SK-N-SH (cell line): Measurements from ENCODE around the gene OR6P1. TPM values are rescaled to one million over a fixed set of nuclear protein-coding genes. Genes with fewer than 3 reads are reported as not detected.

Experiments
- CTCF ChIA-PET: fragments of 300-600, 350-600 bp; formaldehyde crosslinking; extraction: SDS; loops from one replicate; lab custom pipeline; 2021; lab: Yijun Ruan, JAX
- POLR2A ChIA-PET: fragments of 350-600 bp; sonication (Branson Sonifier 250); formaldehyde crosslinking; extraction: SDS; loops from one replicate; lab custom pipeline; 2020; ENCODE audit warnings: antibody characterized with exemption, inconsistent platforms; lab: Yijun Ruan, JAX
- DNase-seq: peaks from one replicate; pipeline ENCODE4 v3.0.0; 2012
- H2AFZ ChIP-seq: fragments of 200-600 bp; sonication (generic); 2 replicates; pipeline ENCODE4 v1.8.1; 2016; ENCODE audit warnings: antibody characterized with exemption, mild to moderate bottlenecking, low read depth
- H3F3A ChIP-seq: fragments of 200-600 bp; sonication (generic); replicated peaks from 2 replicates; pipeline ENCODE3; 2016; ENCODE audit warnings: antibody characterized with exemption, mild to moderate bottlenecking; ENCODE audit not compliant: insufficient read depth
- H3K27ac ChIP-seq, 2 experiments: fragments of 200-500 bp in 1 of 2; fragments of 200-600 bp in 1 of 2; sonication (Bioruptor generic) in 1 of 2; sonication (generic), shearing (Covaris generic) in 1 of 2; 2 replicates each; pipeline versions ENCODE4 v1.5.1 to v1.6.1; 2014 to 2016; ENCODE audit warnings: low read depth in 2 of 2, inconsistent platforms in 1 of 2, low read length in 1 of 2, mild to moderate bottlenecking in 1 of 2, mixed read lengths in 1 of 2
- H3K27me3 ChIP-seq: fragments of 200-600 bp; sonication (generic), shearing (Covaris generic); 2 replicates; pipeline ENCODE4 v1.6.1; 2016; ENCODE audit warnings: mixed run types; ENCODE audit not compliant: insufficient read depth
- H3K36me3 ChIP-seq, 2 experiments: fragments of 200-500 bp in 1 of 2; fragments of 200-600 bp in 1 of 2; sonication (Bioruptor generic) in 1 of 2; sonication (generic) in 1 of 2; replicated peaks in 1 of 2; 2 replicates each; pipeline versions ENCODE3 to v1.5.1; 2014 to 2016; ENCODE audit warnings: low read length in 1 of 2, mild to moderate bottlenecking in 1 of 2; ENCODE audit not compliant: insufficient read depth in 2 of 2, control insufficient read depth in 1 of 2
- H3K4me1 ChIP-seq, 2 experiments: fragments of 200-500 bp in 1 of 2; fragments of 200-600 bp in 1 of 2; sonication (Bioruptor generic) in 1 of 2; sonication (generic), shearing (Covaris generic) in 1 of 2; 2 replicates each; pipeline versions ENCODE4 v1.5.1 to v1.6.1; 2014 to 2016; ENCODE audit warnings: low read depth in 1 of 2, low read length in 1 of 2, mixed run types in 1 of 2; ENCODE audit not compliant: insufficient read depth in 2 of 2, control insufficient read depth in 1 of 2
- H3K4me2 ChIP-seq: fragments of 200-600 bp; sonication (generic), shearing (Covaris generic); 2 replicates; pipeline ENCODE4 v1.6.1; 2017; ENCODE audit warnings: mixed run types
- H3K4me3 ChIP-seq, 2 experiments: fragments of 200-500 bp in 1 of 2; fragments of 200-600 bp in 1 of 2; sonication (Bioruptor generic) in 1 of 2; sonication (generic), shearing (Covaris generic) in 1 of 2; 2 replicates each; pipeline versions ENCODE4 v1.5.1 to v1.8.1; 2014 to 2016; ENCODE audit warnings: low read depth in 2 of 2, inconsistent platforms in 1 of 2, low read length in 1 of 2, mild to moderate bottlenecking in 1 of 2, mixed read lengths in 1 of 2, moderate library complexity in 1 of 2
- H3K79me2 ChIP-seq: fragments of 200-600 bp; sonication (generic); 2 replicates; pipeline ENCODE4 v1.8.1; 2017; ENCODE audit warnings: mild to moderate bottlenecking; ENCODE audit not compliant: insufficient read depth
- H3K9ac ChIP-seq: fragments of 200-600 bp; sonication (generic); 2 replicates; pipeline ENCODE4 v1.6.1; 2017; ENCODE audit warnings: mixed run types
- H3K9me2 ChIP-seq: fragments of 200-600 bp; sonication (generic); 2 replicates; pipeline ENCODE4 v1.6.1; 2017; ENCODE audit warnings: mixed run types
- H3K9me3 ChIP-seq: fragments of 200-600 bp; sonication (generic); 2 replicates; pipeline ENCODE4 v1.6.1; 2017; ENCODE audit warnings: mixed run types, mild to moderate bottlenecking, moderate library complexity
- H4K20me1 ChIP-seq: fragments of 200-600 bp; sonication (generic); 2 replicates; pipeline ENCODE4 v1.6.1; 2017; ENCODE audit warnings: mild to moderate bottlenecking, mixed run types; ENCODE audit not compliant: insufficient read depth
- CHD2 ChIP-seq: fragments of 150-350 bp; IDR thresholded peaks from 2 replicates; pipeline ENCODE4 v1.6.1; 2018; ENCODE audit warnings: low read length; ENCODE audit not compliant: partially characterized antibody
- CTCF ChIP-seq: fragments of 200-600 bp; sonication (generic); IDR thresholded peaks from 2 replicates; pipeline ENCODE4 v1.6.1; 2017; ENCODE audit warnings: antibody characterized with exemption, mild to moderate bottlenecking, moderate library complexity
- EP300 ChIP-seq, 2 experiments: IDR thresholded peaks; 2 replicates each; pipeline versions ENCODE4 v1.4.0 to v1.6.1; 2012; ENCODE audit warnings: borderline replicate concordance in 1 of 2, low read depth in 1 of 2, low read length in 1 of 2
- GABPA ChIP-seq: IDR thresholded peaks from 2 replicates; pipeline ENCODE4 v1.4.0; 2012; ENCODE audit warnings: low read depth, mild to moderate bottlenecking
- GATA2 ChIP-seq: sonication (generic); formaldehyde crosslinking; IDR thresholded peaks from 2 replicates; pipeline ENCODE4 v1.5.0; 2020; ENCODE audit warnings: mild to moderate bottlenecking, missing genetic modification reagents
- JUND ChIP-seq: IDR thresholded peaks from 2 replicates; pipeline ENCODE4 v1.4.0; 2012
- MEF2A ChIP-seq: IDR thresholded peaks from 2 replicates; pipeline ENCODE4 v1.4.0; 2012; ENCODE audit warnings: low read depth, borderline replicate concordance
- MXI1 ChIP-seq: IDR thresholded peaks from 2 replicates; pipeline ENCODE4 v1.6.1; 2012; ENCODE audit warnings: mild to moderate bottlenecking, low read depth, low read length, improper control_type of control experiment
- NFIC ChIP-seq: IDR thresholded peaks from 2 replicates; pipeline ENCODE4 v1.4.0; 2012; ENCODE audit warnings: borderline replicate concordance
- NRF1 ChIP-seq: IDR thresholded peaks from 2 replicates; pipeline ENCODE4 v1.6.1; 2012; ENCODE audit warnings: low read depth, mild to moderate bottlenecking, low read length
- POLR2AphosphoS5 ChIP-seq: IDR thresholded peaks from 2 replicates; pipeline ENCODE4 v1.6.1; 2012; ENCODE audit warnings: low read depth, low read length
- RFX5 ChIP-seq: IDR thresholded peaks from 2 replicates; pipeline ENCODE4 v1.6.1; 2012; ENCODE audit warnings: mild to moderate bottlenecking, improper control_type of control experiment, low read length
- RXRA ChIP-seq: IDR thresholded peaks from 2 replicates; pipeline ENCODE4 v1.4.0; 2012; ENCODE audit warnings: low read depth, mild to moderate bottlenecking, borderline replicate concordance
- TCF12 ChIP-seq: IDR thresholded peaks from 2 replicates; pipeline ENCODE4 v1.4.0; 2012
- TEAD4 ChIP-seq: IDR thresholded peaks from 2 replicates; pipeline ENCODE4 v1.4.0; 2012; ENCODE audit warnings: mild to moderate bottlenecking, borderline replicate concordance; ENCODE audit not compliant: insufficient read depth
- WGBS: methylation state at CpG from one replicate; pipeline ENCODE4 v1.1.6; 2017; ENCODE audit warnings: low lambda C conversion rate; 5-methylcytosine and 5-hydroxymethylcytosine counted together
- polyA plus RNA-seq, 3 experiments: library from polyadenylated mRNA; depleted of rRNA; stranded (reverse); fragments of >200 nt; gene quantifications; 2 replicates each; pipeline ENCODE4 v1.2.3, GENCODE V29; 2012
- TF ChIP-seq, protein P1 (sequence below): IDR thresholded peaks from 2 replicates; pipeline ENCODE4 v1.4.0; 2012; ENCODE audit warnings: low read depth, borderline replicate concordance
- TF ChIP-seq, protein P2 (sequence below): fragments of 150-350 bp; IDR thresholded peaks from 2 replicates; pipeline ENCODE4 v1.6.1; 2017; ENCODE audit warnings: antibody characterized with exemption, low read length, low read depth, borderline replicate concordance
- TF ChIP-seq, protein P3 (sequence below): IDR thresholded peaks from 2 replicates; pipeline ENCODE4 v1.4.0; 2012; ENCODE audit warnings: low read depth, borderline replicate concordance
- TF ChIP-seq, protein P4 (sequence below): IDR thresholded peaks from 2 replicates; pipeline ENCODE4; 2012

OR6P1 gene
- polyA plus RNA-seq, 1 of the 3 experiments (the other 2 are of a cell fraction) = not detected

DNA sequence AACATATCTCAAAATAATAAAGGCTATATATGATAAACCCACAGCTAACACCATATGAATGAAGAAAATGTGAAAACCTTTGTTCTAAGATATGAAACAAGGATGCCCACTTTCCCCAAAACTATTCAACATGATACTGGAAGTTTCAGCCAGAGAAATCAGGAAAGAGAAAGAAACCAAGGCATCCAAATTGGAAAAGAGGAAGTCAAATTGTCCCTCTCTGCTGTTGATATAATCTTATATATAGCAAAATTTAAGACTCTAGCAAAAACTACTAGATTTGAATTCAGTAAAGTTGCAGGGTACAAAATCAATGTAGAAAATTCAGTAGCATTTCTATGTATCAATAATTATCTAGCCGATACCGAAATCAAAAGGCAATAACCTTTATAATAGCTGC is 30.4 kb upstream of the OR6P1 start:
- Histone ChIP-seq H3K9me3 (no peaks in the 10 kb centered on the region), H3K9me2 (no peaks in the 10 kb centered on the region; the same call in 1 of the 2 replicates), H2AFZ (no peak overlapping the region), H3K4me1 (no peaks in the 10 kb centered on the region), H4K20me1 (no peaks in the 10 kb centered on the region), H3K36me3 (no peaks in the 10 kb centered on the region), H3K4me2 (no peak overlapping the region), H3K27me3 (no peaks in the 10 kb centered on the region), H3K9ac (no peak overlapping the region), H3F3A (no peaks in the 10 kb centered on the region), H3K27ac (no peak overlapping the region), H3K79me2 (no peaks in the 10 kb centered on the region), H3K4me3 (no peak overlapping the region)
- 4% methylated on average over 2 of the region's 2 CpGs for WGBS
- TF ChIP-seq RFX5 (no peak), TEAD4 (no peak), GATA2 (CRISPR knock-in tag) (no peak), CHD2 (no peak), MXI1 (no peak), EP300 (IDR thresholded peaks at IDR 0.05; ENCODE audit: borderline replicate concordance in 1 of 2, low read depth in 1 of 2, low read length in 1 of 2) (no peak), POLR2AphosphoS5 (no peak), RXRA (no peak), CTCF (no peak), TCF12 (no peak), JUND (no peak), NRF1 (no peak), NFIC (no peak), GABPA (no peak), MEF2A (no peak)
- TF ChIP-seq, protein P1, sequence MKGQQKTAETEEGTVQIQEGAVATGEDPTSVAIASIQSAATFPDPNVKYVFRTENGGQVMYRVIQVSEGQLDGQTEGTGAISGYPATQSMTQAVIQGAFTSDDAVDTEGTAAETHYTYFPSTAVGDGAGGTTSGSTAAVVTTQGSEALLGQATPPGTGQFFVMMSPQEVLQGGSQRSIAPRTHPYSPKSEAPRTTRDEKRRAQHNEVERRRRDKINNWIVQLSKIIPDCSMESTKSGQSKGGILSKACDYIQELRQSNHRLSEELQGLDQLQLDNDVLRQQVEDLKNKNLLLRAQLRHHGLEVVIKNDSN = no peak
- TF ChIP-seq, protein P2, sequence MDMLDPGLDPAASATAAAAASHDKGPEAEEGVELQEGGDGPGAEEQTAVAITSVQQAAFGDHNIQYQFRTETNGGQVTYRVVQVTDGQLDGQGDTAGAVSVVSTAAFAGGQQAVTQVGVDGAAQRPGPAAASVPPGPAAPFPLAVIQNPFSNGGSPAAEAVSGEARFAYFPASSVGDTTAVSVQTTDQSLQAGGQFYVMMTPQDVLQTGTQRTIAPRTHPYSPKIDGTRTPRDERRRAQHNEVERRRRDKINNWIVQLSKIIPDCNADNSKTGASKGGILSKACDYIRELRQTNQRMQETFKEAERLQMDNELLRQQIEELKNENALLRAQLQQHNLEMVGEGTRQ = no peak
- TF ChIP-seq, protein P3, sequence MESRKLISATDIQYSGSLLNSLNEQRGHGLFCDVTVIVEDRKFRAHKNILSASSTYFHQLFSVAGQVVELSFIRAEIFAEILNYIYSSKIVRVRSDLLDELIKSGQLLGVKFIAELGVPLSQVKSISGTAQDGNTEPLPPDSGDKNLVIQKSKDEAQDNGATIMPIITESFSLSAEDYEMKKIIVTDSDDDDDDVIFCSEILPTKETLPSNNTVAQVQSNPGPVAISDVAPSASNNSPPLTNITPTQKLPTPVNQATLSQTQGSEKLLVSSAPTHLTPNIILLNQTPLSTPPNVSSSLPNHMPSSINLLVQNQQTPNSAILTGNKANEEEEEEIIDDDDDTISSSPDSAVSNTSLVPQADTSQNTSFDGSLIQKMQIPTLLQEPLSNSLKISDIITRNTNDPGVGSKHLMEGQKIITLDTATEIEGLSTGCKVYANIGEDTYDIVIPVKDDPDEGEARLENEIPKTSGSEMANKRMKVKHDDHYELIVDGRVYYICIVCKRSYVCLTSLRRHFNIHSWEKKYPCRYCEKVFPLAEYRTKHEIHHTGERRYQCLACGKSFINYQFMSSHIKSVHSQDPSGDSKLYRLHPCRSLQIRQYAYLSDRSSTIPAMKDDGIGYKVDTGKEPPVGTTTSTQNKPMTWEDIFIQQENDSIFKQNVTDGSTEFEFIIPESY = no peak
- TF ChIP-seq, protein P4, sequence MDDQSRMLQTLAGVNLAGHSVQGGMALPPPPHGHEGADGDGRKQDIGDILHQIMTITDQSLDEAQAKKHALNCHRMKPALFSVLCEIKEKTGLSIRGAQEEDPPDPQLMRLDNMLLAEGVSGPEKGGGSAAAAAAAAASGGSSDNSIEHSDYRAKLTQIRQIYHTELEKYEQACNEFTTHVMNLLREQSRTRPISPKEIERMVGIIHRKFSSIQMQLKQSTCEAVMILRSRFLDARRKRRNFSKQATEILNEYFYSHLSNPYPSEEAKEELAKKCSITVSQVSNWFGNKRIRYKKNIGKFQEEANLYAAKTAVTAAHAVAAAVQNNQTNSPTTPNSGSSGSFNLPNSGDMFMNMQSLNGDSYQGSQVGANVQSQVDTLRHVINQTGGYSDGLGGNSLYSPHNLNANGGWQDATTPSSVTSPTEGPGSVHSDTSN = no peak
- POLR2A ChIA-PET = no interaction called here
- CTCF ChIA-PET = no interaction called here
- DNase-seq = no peak
